Astrocyte (in vitro differentiated cells and primary cell): ENCODE data around the gene ATF6. TPM values are rescaled to one million over a fixed set of nuclear protein-coding genes. Genes with fewer than 3 reads are reported as not detected.
A peak's percentile ranks its signal among the peaks of the same experiment; 100 is the strongest.

Experiments used
- DNase-seq: peaks from one replicate; pipeline ENCODE4 v3.0.0-alpha.2; 2010; ENCODE audit warnings: low read depth
- FAIRE-seq: peaks from 2 replicates; lab custom pipeline; 2011; peaks lifted over from hg19 to GRCh38; lab: Jason Lieb, UNC
- H2AFZ ChIP-seq: 2 replicates; pipeline ENCODE4 v1.6.0; 2012; ENCODE audit warnings: low read depth, low read length, inconsistent platforms
- H3K27ac ChIP-seq: 2 replicates; pipeline ENCODE4 v1.5.1; 2011; ENCODE audit warnings: low read depth, low read length, inconsistent platforms
- H3K27me3 ChIP-seq: 2 replicates; pipeline ENCODE4 v1.6.0; 2011; ENCODE audit warnings: low read length, inconsistent platforms; ENCODE audit not compliant: insufficient read depth
- H3K36me3 ChIP-seq: 2 replicates; pipeline ENCODE4 v1.5.1; 2011; ENCODE audit warnings: low read length, inconsistent platforms; ENCODE audit not compliant: insufficient read depth
- H3K4me1 ChIP-seq: 2 replicates; pipeline ENCODE4 v1.5.1; 2011; ENCODE audit warnings: low read length, inconsistent platforms; ENCODE audit not compliant: insufficient read depth
- H3K4me2 ChIP-seq: 2 replicates; pipeline ENCODE4 v1.6.0; 2012; ENCODE audit warnings: low read length, inconsistent platforms
- H3K4me3 ChIP-seq: 2 replicates; pipeline ENCODE4 v1.5.1; 2011; ENCODE audit warnings: low read depth, mild to moderate bottlenecking, low read length, inconsistent platforms; ENCODE audit not compliant: insufficient read depth
- H3K79me2 ChIP-seq: 2 replicates; pipeline ENCODE4 v1.6.0; 2012; ENCODE audit warnings: mild to moderate bottlenecking, low read length, inconsistent platforms; ENCODE audit not compliant: insufficient read depth
- H3K9ac ChIP-seq: 2 replicates; pipeline ENCODE4 v1.6.0; 2012; ENCODE audit warnings: mild to moderate bottlenecking, low read length, inconsistent platforms
- H3K9me3 ChIP-seq: 2 replicates; pipeline ENCODE4 v1.5.1; 2012; ENCODE audit warnings: low read depth, mild to moderate bottlenecking, low read length, inconsistent platforms; ENCODE audit not compliant: insufficient read depth
- H4K20me1 ChIP-seq: 2 replicates; pipeline ENCODE4 v1.6.0; 2012; ENCODE audit warnings: low read length, inconsistent platforms; ENCODE audit not compliant: insufficient read depth
- H3K27ac Mint-ChIP-seq: one replicate; pipeline ENCODE4 v1.8.0; 2021; ENCODE audit warnings: mild to moderate bottlenecking, mixed read lengths; ENCODE audit not compliant: unreplicated experiment
- H3K27me3 Mint-ChIP-seq: one replicate; pipeline ENCODE4 v1.8.0; 2021; ENCODE audit warnings: low read depth, mixed read lengths; ENCODE audit not compliant: unreplicated experiment
- H3K36me3 Mint-ChIP-seq: one replicate; pipeline ENCODE4 v1.8.0; 2021; ENCODE audit warnings: low read depth, mixed read lengths; ENCODE audit not compliant: unreplicated experiment
- H3K4me1 Mint-ChIP-seq: one replicate; pipeline ENCODE4 v1.8.0; 2021; ENCODE audit warnings: low read depth, mixed read lengths; ENCODE audit not compliant: unreplicated experiment
- H3K4me3 Mint-ChIP-seq: one replicate; pipeline ENCODE4 v1.8.0; 2021; ENCODE audit warnings: mild to moderate bottlenecking, moderate library complexity, mixed read lengths; ENCODE audit not compliant: unreplicated experiment
- H3K9me3 Mint-ChIP-seq: one replicate; pipeline ENCODE4 v1.8.0; 2021; ENCODE audit warnings: mild to moderate bottlenecking, mixed read lengths; ENCODE audit not compliant: unreplicated experiment
- EZH2 ChIP-seq: IDR thresholded peaks from 2 replicates; pipeline ENCODE4 v1.6.1; 2012; ENCODE audit warnings: mild to moderate bottlenecking, low read length, inconsistent platforms; ENCODE audit not compliant: insufficient read depth
- total RNA-seq: library from RNA; stranded (reverse); gene quantifications from 2 replicates; pipeline ENCODE4 v1.2.1, GENCODE V29; 2021
- TF ChIP-seq, protein P1 (sequence below): IDR thresholded peaks from 2 replicates; pipeline ENCODE4 v1.5.1; 2011; ENCODE audit warnings: low read depth, mild to moderate bottlenecking, inconsistent platforms, low read length, moderate library complexity; ENCODE audit not compliant: insufficient read depth

Gene ATF6
- total RNA-seq, 1 donor from 2014 or later, result 25.4 TPM

- Mint-ChIP-seq H3K27me3 (no peaks in the 10 kb centered on the region), H3K36me3 (peaks cover 3% of the 10 kb centered on the region), H3K9me3 (no peaks in the 10 kb centered on the region), H3K27ac (peak overlapping the region; percentile 83), H3K4me3 (no peak overlapping the region), H3K4me1 (peaks cover 29% of the 10 kb centered on the region)
- peak overlapping the region; percentile 56 for H3K9ac ChIP-seq
- no peaks in the 10 kb centered on the region for H4K20me1 ChIP-seq
- peak; percentile 83 for DNase-seq
- peaks cover 12% of the 10 kb centered on the region for H3K4me1 ChIP-seq
- H2AFZ ChIP-seq, result no peak overlapping the region
- peak overlapping the region; percentile 72 for H3K27ac ChIP-seq
- TF ChIP-seq EZH2, result no peak
- TF ChIP-seq, protein P1, sequence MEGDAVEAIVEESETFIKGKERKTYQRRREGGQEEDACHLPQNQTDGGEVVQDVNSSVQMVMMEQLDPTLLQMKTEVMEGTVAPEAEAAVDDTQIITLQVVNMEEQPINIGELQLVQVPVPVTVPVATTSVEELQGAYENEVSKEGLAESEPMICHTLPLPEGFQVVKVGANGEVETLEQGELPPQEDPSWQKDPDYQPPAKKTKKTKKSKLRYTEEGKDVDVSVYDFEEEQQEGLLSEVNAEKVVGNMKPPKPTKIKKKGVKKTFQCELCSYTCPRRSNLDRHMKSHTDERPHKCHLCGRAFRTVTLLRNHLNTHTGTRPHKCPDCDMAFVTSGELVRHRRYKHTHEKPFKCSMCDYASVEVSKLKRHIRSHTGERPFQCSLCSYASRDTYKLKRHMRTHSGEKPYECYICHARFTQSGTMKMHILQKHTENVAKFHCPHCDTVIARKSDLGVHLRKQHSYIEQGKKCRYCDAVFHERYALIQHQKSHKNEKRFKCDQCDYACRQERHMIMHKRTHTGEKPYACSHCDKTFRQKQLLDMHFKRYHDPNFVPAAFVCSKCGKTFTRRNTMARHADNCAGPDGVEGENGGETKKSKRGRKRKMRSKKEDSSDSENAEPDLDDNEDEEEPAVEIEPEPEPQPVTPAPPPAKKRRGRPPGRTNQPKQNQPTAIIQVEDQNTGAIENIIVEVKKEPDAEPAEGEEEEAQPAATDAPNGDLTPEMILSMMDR, result no peak
- H3K4me3 ChIP-seq, result no peak overlapping the region
- H3K79me2 ChIP-seq, result no peaks in the 10 kb centered on the region
- no peak for FAIRE-seq
- H3K27me3 ChIP-seq, result no peaks in the 10 kb centered on the region
- H3K4me2 ChIP-seq, result peak overlapping the region; percentile 26
- H3K9me3 ChIP-seq, result no peaks in the 10 kb centered on the region
- no peaks in the 10 kb centered on the region for H3K36me3 ChIP-seq
Measured at GRCh38 chr1:161946071-161946987, 180.2 kb downstream of the ATF6 start.

GRCh38 chr1:161948435-161948834 is 182.3 kb downstream of the ATF6 start:
- Histone ChIP-seq H3K79me2 (no peaks in the 10 kb centered on the region), H4K20me1 (no peaks in the 10 kb centered on the region), H3K27ac (no peak overlapping the region), H2AFZ (no peak overlapping the region), H3K4me3 (no peak overlapping the region), H3K9me3 (no peaks in the 10 kb centered on the region), H3K9ac (no peak overlapping the region), H3K4me1 (peaks cover 12% of the 10 kb centered on the region), H3K4me2 (no peak overlapping the region), H3K36me3 (no peaks in the 10 kb centered on the region), H3K27me3 (no peaks in the 10 kb centered on the region)
- H3K4me3 Mint-ChIP-seq, result no peak overlapping the region
- no peaks in the 10 kb centered on the region for H3K27me3 Mint-ChIP-seq
- FAIRE-seq, result no peak
- H3K4me1 Mint-ChIP-seq, result peaks cover 27% of the 10 kb centered on the region
- TF ChIP-seq EZH2, result no peak
- TF ChIP-seq, protein P1, result no peak
- no peak overlapping the region for H3K27ac Mint-ChIP-seq
- peaks cover 2% of the 10 kb centered on the region for H3K36me3 Mint-ChIP-seq
- no peaks in the 10 kb centered on the region for H3K9me3 Mint-ChIP-seq
- DNase-seq, result no peak

GRCh38 chr1:161949548-161949947 is 183.4 kb downstream of the ATF6 start:
- H3K9ac ChIP-seq, result no peak overlapping the region
- no peak for FAIRE-seq
- TF ChIP-seq, protein P1, result no peak
- TF ChIP-seq EZH2, result no peak
- no peak overlapping the region for H3K27ac ChIP-seq
- Mint-ChIP-seq H3K4me3 (no peak overlapping the region), H3K4me1 (peaks cover 35% of the 10 kb centered on the region), H3K36me3 (no peaks in the 10 kb centered on the region), H3K27me3 (no peaks in the 10 kb centered on the region), H3K9me3 (no peaks in the 10 kb centered on the region), H3K27ac (no peak overlapping the region)
- H3K4me1 ChIP-seq, result peaks cover 19% of the 10 kb centered on the region
- H2AFZ ChIP-seq, result no peak overlapping the region
- H3K36me3 ChIP-seq, result no peaks in the 10 kb centered on the region
- no peaks in the 10 kb centered on the region for H3K79me2 ChIP-seq
- no peaks in the 10 kb centered on the region for H3K27me3 ChIP-seq
- H3K9me3 ChIP-seq, result no peaks in the 10 kb centered on the region
- no peak overlapping the region for H3K4me2 ChIP-seq
- H3K4me3 ChIP-seq, result no peak overlapping the region
- no peak for DNase-seq
- no peaks in the 10 kb centered on the region for H4K20me1 ChIP-seq
